Fibroblast of villous mesenchyme (primary cell): ENCODE measurements around the gene ARFGEF3. TPM values are rescaled to one million over a fixed set of nuclear protein-coding genes. Genes with fewer than 3 reads are reported as not detected.
"Not testable (repeated sequence)": the region's sequence is repeated elsewhere in the genome, so short reads cannot be mapped to it uniquely, and the experiment has no call there.

ENCODE experiments used
- DNase-seq: peaks from one replicate; pipeline ENCODE4 v3.0.0-alpha.2; 2010; ENCODE audit warnings: low read depth
- H3K4me3 ChIP-seq: 2 replicates; pipeline ENCODE4 v1.5.1; 2011; ENCODE audit warnings: low read depth, mild to moderate bottlenecking, low read length
- total RNA-seq: library from RNA; depleted of rRNA; stranded (reverse); fragments of >200 nt; gene quantifications from 2 replicates; pipeline ENCODE4 v1.2.3, GENCODE V29; 2012
- TF ChIP-seq, protein P1 (sequence below): IDR thresholded peaks from 2 replicates; pipeline ENCODE4 v1.5.1; 2012; ENCODE audit warnings: low read depth, mild to moderate bottlenecking, low read length; ENCODE audit not compliant: insufficient read depth

The ARFGEF3 gene
- total RNA-seq, 1 donor, result under 0.01 TPM

DNA sequence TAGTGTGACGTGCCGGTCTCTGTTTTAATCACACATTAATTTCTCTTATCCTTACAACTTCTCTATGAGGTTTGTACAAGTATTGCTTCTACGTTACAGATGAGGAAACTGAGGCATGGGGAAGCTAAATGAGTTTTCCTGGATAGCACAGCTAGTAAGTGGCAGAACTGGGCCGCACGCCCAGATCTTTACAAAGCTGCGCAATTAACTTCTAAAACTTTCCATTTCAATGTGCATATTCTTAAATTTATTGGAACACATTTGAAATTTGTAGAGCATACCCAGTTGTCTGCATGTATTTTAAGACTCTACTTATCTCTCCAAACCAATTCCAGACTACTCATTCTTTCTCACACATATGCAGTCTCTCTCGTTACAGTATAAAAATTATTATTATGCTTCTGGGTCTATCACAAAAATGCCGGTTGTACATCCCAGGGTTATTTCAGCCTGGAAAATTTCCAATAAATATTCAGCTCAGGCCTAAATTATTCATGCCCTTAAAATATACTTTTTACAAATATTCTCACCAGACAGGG is 44.3 kb upstream of the ARFGEF3 start:
- TF ChIP-seq, protein P1, sequence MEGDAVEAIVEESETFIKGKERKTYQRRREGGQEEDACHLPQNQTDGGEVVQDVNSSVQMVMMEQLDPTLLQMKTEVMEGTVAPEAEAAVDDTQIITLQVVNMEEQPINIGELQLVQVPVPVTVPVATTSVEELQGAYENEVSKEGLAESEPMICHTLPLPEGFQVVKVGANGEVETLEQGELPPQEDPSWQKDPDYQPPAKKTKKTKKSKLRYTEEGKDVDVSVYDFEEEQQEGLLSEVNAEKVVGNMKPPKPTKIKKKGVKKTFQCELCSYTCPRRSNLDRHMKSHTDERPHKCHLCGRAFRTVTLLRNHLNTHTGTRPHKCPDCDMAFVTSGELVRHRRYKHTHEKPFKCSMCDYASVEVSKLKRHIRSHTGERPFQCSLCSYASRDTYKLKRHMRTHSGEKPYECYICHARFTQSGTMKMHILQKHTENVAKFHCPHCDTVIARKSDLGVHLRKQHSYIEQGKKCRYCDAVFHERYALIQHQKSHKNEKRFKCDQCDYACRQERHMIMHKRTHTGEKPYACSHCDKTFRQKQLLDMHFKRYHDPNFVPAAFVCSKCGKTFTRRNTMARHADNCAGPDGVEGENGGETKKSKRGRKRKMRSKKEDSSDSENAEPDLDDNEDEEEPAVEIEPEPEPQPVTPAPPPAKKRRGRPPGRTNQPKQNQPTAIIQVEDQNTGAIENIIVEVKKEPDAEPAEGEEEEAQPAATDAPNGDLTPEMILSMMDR, result no peak
- no peak for DNase-seq
- no peak overlapping the region for H3K4me3 ChIP-seq

DNA sequence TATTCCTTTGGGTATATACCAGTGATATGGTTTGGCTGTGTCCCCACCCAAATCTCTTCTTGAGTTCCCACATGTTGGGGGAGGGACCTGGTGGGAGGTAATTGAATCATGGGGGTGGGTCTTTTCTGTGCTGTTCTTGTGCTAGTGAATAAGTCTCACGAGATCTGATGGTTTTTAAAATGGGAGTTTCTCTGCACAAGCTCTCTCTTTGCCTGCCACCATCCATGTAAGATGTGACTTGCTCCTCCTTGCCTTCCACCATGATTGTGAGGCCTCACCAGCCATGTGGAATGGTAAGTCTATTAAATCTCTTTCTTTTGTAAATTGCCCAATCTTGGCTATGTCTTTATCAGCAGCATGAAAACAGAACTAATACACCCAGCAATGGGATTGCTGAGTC is 42.5 kb upstream of the ARFGEF3 start:
- H3K4me3 ChIP-seq, DNase-seq: not testable (repeated sequence)

DNA sequence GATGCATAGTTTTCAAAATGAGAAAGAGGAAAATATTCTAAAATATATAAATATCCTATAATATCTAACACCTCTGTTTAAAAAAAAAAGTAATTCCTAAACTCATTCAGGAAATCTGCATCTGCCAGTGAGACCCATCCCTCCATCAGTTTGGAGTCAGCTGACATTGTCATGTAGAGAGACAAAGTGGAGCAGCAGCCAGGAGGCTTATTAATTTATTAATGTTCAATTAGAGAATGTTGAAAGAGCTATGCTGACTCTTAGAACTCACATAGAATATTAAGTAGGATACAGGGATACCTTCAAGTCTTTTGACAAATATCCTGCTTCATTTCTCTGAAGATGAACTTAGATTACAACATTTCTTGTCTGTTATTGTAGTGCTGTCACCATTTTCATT is 41.8 kb upstream of the ARFGEF3 start:
- H3K4me3 ChIP-seq, result no peak overlapping the region
- TF ChIP-seq, protein P1, result no peak
- no peak for DNase-seq

DNA sequence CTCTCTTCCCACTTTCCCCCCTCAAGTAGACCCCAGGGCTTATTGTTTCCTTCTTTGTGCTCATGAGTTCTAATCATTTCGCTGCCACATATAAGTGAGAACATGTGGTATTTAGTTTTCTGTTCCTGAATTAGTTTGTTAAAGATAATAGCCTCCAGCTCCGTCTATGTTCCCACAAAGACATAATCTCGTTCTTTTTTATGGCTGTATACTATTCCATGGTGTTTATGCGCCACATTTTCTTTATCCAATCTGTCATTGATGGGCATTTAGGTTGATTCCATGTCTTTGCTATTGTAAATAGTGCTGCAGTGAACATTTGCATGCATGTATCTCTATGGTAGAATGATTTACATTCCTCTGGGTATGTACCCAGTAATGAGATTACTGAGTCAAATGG is 37.6 kb upstream of the ARFGEF3 start:
- TF ChIP-seq, protein P1, result no peak
- H3K4me3 ChIP-seq, result no peak overlapping the region
- DNase-seq, result no peak

DNA sequence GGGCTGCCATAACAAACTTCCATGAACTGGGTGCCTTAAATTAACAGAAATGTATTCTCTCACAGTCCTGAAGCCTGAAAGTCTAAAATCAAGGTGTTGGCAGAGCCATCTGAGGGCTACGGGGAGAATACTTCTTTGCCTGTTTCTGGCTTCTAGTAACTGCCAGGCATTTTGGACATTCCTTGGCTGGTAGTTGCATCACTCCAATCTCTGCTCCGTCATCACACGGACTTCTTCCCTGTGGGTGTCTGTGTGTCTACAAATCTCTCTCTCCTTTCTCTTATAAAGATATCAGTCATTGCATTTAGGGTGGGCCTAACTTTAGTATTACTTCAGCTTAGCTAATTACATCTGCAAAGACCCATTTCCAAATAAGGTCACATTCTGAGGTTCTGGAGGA is 33.6 kb upstream of the ARFGEF3 start:
- TF ChIP-seq, protein P1, result no peak
- DNase-seq, result no peak
- H3K4me3 ChIP-seq, result no peak overlapping the region

DNA sequence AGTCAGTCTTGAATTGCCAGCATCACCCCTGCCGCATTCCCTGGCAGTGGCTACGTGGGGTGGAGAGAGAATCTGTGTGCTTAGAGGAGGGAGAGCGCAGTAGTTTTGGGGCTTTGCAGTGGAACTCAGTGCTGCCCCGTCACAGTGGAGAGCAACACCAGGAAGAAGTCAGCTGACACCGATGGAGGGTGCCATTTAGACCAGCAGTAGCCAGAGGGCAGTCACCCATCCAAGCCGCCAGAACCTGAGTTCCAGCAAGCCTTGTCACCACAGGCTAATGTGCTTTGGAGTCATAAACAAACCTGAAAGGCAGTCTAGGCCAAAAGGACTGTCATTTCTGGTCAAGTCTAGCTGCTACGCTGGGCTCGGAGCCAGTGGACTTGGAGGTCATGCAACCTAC is 32.5 kb upstream of the ARFGEF3 start:
- TF ChIP-seq, protein P1, result peak; percentile 3
- no peak overlapping the region for H3K4me3 ChIP-seq
- DNase-seq, result no peak

DNA sequence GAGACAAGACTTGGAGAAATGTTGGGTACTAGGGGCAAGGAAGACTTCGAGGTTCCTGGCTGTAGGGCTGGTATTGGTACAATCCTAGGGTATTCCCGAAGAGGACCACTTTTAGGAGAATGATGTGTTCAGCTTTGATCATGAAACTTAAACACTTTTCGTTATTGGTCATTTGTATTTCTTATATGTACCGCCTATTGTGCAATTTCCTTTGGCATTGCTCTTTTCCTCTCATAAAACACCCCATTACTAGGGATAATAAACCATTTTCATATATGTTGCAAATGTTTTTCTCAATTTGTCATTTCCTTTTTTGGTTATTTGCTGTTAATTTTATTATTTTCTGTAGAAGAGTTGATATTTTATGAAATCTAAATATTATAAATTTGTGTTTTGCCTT is 18.9 kb upstream of the ARFGEF3 start:
- no peak overlapping the region for H3K4me3 ChIP-seq
- no peak for DNase-seq
- TF ChIP-seq, protein P1, result no peak

DNA sequence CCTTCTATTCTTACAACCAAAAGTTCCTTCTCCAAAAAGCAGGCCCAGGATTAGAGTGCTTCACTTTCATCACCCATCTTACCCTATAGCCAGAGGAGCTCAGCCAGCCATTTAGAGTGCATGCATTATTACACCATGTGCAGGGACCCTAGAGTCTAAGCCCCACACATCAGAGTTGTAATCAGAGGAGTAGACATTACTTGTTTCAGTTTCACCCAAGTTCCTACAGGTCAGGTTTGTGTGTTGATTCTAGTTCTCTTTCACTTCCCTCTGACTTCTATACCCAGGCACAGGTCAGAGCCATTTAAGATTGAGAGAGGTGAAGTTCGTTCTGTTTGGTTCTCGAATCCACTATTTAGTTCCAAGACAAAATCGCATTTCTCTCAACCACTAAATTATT is 16.3 kb upstream of the ARFGEF3 start:
- no peak for DNase-seq
- no peak overlapping the region for H3K4me3 ChIP-seq
- TF ChIP-seq, protein P1, result no peak
